Hematopoietic multipotent progenitor cell treated with erythropoietin and hydrocortisone succinate and interleukin-3 and kit ligand, for 15 days (in vitro differentiated cells): ENCODE data around the gene PDE9A.

Source experiments
- DNase-seq: peaks from one replicate; pipeline ENCODE4 v3.0.0-alpha.2; 2015; ENCODE audit warnings: low spot score

Gene PDE9A

DNA sequence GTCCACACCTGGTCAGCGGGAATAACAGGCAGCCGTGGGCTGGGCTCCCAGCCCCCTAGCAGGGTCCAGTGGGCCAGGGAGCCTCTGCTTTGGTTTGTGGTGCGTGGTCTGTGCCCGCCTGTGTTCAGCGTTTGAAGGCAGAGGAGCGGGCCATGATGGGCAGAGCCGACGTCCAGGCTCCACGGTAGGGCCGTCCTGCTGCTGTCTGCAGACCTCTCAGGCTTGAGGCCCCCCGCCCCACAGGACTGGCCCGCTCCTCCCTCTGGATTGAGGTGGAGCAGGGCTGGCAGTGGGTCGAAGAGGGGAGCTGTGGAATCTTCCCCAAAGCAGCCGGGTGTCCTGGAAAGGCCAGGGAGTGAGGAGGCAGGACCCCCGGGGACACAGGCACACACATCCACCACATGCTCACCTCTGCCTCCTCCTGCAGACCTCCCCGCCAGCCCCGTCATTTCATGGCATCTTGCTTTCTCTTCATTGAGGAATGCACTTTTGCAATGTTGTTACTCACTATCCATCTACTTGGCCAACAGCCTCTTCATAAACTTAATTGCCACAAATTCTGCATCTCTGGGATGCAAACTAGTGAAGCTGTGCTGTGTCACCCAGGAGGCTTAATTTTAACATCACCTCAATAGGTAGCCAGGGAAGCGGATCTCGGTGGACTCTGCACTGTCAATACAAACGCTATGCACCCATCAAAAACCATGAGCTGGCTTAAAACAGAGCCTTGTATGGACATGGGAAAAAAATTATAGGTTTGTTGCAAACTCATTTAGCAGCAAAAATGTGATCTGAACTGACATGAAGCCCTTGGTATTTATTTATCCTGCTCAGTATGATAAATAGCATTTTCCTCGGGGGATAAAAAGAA lies 85.9 kb downstream of the PDE9A start:
- DNase-seq = no peak

DNA sequence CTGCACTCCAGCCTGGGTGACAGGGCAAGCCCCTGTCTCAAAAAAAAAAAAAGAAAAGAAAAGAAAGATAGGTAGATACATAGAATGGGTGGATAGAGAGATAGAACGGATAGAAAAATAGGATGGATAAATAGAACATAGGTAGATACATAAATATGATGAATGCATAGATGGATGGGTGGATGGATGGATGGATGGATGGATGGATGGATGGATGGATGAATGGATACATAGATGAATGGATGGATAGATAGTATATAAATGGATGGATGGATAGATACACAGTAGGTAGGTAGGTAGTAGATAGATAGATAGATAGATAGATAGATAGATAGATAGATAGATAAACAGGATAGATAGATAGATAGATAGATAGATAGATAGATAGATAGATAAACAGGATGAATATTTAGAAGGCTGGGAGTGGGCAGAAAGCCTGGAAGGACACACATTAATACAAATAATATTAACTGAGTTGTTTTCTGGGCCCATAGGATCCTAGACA lies 87.0 kb downstream of the PDE9A start:
- DNase-seq = no peak

DNA sequence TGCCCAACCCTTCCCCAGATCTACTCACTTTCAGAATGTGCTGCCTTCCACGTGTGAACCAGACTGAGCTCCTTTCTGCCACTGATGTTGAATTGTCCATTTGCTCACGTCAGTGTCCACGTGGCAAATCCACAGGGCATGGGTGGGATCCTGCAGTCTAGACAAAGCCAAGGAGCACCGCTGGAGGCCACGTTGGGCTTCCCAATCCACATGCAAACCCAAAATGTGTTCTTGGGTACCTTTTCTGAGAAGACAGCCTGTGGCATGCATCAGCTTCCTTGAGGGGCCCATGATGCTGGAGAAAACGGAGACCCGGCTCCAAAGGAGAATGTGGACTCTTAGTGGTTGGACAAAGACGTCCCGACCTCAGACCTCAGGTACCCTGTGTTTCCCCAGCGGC lies 87.6 kb downstream of the PDE9A start:
- DNase-seq = no peak

DNA sequence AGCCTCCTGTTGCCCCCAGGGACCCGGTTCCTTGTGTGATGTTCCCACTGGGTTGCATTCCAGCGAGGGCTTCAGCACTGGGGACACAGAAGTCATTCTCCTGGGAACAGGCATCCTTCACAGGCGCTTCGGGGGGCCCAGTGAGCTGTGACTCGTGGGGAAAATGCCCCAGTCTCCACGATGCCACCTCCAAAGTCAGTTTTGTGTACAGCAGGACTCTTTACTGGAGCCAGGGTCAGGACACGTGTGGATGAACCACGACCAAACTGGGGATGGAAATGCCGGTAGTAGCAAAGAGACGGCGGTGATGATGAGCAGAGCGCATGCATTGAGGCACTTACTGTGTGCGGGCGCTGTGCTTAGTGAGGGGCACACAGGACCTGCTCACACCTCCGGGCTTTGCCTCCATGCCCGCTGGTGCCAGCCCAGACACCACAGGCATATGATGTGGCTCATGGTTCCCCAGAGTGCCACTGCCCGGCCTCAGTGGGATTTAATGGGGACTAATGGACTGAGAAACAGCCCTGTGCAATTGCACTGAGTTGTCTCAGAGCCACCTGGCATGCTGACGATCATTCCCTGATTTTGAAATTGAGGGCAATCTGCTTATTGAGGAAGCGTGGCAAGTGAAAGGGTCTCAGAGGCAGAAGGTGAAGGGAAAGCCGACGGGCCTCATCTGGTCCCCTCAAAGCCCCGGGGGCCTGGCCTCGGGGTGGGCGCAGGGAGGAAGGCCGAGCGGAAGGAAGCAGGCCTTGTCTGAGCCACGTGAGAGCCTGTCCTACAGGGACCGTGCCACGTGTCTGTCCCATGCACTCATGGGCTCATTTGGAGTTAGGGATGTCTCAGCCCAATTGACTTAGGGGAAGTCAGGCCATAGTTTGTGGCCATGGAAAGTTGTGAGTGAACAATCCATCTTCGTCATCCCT lies 91.4 kb downstream of the PDE9A start:
- DNase-seq = no peak

DNA sequence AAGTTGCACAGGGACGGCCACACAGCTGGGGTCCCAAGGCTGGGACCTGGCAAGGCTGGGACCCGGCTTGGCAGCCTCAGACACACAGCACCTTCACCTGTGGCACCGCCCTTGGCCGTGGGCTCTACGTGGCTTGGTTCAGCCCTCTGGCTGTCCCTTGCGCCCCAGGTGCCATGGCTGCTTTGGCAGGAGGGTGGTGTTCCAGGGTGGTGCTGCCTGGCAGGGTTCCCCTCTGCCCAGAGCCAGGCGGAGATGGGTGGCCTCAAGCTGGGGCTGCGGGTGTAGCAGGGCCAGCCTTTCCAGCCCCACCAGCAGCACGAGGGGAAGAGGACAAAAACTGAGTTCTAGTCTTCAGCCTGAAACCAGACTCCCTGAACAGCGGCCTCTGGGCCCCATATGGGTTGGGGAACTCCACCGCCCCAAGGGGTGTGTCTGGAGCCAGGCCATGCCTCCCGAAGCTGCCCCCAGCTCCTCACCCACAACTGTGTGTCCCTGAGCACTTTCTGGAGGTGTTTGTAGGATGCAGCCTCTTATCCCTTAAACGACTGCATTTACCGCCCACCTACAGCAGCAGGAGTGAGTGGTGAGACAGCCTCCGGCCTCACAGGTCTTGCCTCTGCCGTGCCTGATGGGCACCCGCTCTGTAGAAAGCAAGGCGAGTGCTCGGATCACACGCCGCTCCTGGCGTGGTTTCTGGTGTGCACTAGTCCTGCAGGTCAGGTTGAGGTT lies 92.3 kb downstream of the PDE9A start:
- DNase-seq = no peak

DNA sequence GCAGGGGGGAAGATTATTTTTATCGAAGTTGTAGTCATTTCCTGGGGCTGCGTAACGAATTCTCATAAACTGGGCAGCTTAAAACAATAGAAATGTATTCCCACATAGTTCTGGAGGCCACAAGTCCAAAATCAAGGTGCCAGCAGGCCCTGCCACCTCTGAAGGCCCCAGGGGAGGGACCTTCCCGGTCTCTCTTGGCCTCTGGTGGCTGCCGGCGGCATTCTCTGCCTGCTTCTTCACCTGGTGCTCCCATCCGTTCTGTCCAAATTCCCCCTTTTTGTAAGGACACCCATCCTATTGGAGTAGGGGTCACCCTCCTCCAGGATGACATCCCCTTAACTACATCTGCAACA lies 92.8 kb downstream of the PDE9A start:
- DNase-seq = no peak

DNA sequence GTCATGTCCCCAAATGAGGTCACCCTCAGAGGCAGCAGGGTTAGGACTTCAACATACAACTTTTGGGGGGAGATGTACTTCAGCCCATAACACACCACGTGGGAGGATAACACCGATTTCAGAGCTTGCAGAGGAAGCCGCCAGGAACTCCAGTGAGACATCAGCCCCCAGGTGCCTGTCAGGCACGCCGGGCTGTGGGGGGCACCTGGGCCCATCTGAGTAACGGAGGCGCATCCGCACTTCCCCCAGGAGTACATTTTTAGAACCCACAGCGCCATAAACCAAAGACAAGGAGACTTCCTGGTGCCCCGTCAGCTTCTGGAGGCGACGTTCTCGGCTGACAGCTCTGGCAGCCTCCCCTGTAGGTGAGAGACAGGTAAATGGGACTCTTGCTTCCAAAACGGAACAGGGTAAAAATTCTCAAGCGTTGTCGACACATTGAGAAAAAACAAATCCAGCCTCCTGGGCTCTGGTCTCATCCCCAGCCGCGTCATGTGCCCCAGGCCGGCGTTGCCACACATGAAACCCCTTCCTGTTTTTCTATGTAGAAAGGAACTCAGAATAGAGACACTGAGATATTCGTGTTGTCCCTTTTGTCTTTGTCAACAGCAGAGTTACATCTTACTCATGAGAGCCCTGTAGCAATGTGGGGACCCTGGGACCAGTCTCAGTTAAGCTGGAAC lies 93.3 kb downstream of the PDE9A start:
- DNase-seq = no peak

DNA sequence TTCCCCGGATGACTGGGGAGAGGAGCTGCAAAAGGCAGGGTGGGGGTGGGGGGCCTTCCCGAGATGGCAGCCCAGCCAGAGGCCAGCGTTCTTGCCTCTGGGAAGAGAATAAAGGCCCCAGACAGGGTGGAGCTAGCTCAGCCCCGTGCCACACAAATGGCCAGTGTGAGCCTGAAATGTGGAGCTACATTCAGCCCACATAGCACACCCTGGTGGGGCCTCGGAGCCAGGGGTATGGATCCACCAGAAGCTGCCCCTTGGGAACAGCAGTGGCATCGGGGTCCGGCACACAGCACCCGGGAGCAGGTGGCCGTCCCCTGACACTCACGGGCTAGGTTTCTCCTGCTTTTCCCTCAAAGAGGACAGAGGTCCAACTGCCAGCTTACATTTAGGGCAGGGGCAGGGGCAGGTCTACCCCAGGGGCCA lies 93.9 kb downstream of the PDE9A start:
- no peak for DNase-seq

DNA sequence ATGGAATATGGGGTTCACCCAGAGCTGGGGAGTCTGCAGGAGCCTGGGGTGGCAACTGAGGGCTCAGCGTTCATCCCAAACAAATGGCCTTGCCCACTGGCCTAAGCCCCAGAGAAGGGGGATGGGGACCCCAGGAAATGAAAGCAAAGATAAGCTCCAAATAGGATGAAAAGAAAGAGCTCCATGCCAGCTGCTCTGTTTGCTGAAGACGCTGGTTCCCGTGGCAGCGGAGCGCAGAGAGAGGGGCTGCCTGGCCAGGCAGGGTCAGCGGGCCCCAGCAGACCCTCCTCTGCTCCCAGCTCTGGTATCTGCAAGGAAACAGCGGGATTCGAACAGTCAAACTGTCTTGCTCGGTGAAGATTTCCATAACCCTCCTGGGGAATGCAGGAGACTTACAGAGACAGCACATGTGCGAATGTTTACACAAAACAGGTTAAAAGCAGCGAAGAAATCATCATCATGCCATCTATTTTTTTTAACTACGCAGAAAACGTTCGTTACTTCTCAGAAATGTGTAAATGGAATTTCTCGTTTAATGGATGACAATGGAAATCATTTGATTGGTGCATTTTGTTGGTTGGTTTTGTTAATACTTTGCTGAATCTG lies 94.4 kb downstream of the PDE9A start:
- no peak for DNase-seq

DNA sequence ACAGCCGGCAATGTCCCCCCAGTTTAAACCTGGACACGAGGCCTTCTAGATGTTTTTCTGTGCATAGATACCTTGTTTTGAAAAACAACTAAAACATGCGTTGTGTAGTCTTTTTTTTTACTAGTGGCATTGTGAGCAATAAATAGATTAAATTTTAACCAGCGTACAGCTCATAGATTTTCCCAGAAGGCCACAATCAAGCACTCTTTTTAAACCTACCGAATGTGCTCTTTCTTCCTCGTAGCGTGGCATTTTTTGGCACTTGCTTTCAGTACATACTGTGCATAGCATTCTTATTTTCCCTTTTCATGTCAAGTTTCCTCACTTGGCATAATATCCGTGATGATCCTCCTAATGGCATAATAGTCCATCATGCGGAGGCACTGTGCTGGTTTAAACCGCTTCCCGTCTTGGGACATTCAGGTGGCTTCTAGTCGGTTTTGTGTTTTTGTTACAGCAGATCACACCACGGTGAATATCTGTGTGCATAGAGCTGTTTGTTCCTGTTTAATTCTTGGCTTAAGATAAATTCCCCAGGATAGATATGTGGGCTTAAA lies 95.3 kb downstream of the PDE9A start:
- DNase-seq = no peak

DNA sequence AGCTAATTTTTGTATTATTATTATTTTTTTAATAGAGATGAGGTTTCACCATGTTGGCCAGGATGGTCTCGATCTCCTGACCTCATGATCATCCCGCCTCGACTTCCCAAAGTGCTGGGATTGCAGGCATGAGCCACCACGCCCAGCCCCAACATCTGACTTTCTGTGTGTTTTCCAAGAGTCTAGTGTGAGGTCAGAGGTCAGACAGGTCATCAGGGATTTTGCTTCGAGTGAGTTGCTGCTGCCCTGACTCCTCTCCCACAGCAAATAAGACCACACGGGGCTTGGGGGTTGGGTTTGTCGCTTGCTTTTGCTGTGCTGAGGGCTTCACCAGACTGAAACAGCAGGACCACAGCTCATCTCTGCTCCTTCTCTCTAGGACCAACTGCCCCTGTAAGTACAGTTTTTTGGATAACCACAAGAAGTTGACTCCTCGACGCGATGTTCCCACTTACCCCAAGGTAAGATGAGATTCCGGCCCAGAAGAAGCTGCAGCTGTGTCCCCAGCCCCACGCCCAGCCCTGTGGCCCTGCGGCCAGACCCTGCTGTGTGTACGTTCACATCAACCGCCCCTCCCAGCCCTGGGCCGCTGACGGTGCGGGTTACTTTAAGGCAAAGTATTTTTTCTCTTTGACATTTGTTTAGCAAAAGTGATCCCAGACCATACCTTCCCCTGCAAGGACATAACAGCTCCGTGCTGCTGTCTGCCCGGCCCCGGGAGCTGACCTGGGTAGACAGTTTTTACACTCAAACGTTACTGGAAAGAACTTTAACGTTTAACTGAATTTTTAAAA lies 97.5 kb downstream of the PDE9A start:
- DNase-seq = no peak

DNA sequence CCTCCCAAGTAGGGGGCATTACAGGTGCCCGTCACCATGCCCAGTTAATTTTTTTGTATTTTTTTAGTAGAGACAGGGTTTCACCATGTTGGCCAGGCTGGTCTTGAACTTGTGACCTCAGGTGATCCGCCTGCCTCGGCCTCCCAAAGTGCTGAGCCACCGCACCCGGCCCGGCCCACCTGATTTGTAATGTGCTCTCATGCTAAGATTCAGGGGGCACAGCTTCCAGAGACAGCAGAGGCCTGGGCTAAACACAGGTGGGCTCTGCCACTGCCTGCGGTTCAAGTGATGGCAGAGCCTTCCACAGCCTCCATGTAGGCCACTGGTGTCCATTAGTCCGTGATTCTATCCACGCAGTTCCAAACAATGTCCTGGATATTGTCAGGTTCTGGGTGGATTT lies 98.4 kb downstream of the PDE9A start:
- no peak for DNase-seq

DNA sequence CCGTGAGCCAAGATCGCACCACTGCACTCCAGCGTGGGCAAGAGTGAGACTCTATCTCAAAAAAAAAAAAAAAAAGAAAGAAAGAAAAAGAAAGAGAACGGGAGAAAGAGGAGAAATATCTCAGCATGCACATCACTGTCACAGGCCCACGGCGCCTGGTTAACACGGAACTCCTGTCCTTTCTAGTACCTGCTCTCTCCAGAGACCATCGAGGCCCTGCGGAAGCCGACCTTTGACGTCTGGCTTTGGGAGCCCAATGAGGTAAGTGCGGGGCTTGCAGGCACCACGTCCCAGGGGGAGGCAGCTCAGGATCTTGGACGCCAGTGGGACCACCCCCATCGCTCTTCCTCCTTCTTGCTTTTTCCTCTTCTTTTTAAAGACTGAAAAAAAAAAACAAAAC lies 100.4 kb downstream of the PDE9A start:
- DNase-seq = no peak

DNA sequence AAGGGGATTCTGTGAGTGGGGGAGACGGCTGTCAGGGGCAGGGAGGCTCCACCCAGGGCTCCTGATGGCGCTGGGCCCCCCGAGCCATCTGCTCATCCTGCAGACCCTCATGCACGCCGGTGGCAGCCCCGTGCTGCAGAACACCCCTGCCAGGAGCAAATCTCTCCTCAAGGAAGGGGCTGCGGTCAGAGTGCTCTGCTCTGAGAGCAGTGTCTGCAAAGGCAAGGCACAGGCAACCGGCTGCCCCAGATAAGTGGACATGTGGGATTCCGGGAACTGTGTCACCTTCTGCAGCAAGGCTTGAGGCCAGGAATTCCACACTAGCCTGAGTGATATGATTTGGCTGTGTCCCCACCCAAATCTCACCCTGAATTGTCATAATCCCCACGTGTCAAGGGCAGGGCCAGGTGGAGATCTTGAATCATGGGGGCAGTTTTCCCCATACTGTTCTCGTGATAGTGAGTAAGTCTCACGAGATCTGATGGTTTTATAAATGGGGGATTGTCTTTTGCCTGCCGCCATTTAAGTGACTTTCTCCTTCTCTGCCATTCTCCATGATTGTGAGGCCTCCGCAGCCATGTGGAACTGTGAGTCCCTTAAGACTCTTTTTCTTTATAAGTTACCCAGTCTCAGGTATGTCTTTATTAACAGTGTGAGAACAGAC lies 101.0 kb downstream of the PDE9A start:
- DNase-seq = no peak

DNA sequence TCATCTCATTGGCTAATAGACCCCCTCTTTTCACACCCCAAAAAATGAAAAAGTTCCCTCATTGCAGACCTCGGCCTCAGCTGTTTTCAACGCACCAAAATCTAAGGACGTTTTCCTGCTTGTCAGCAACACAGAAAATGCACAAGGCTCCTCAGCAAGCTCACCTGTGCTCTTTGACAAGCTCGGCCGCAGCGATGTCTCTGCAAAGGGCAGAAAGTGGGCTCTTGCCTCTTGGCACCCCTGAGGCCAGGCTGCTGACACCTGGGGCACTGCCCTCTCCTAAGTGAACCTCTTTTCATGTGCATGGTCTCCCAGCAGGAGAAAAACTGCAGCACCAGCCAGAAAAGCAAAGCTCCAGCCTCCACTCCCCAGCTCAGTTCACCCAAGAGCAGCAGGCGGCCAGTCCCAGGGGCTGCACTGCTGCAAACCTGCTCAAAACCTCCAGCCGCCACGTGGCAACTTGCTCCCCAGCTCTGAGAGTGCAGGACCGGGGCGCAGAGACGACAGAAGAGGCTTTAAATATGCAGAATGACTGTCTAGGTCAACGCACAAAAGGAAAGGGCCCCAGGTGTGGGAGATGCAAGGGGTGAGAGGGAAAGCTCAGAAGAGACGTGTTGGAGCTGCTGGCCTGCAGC lies 101.7 kb downstream of the PDE9A start:
- no peak for DNase-seq

DNA sequence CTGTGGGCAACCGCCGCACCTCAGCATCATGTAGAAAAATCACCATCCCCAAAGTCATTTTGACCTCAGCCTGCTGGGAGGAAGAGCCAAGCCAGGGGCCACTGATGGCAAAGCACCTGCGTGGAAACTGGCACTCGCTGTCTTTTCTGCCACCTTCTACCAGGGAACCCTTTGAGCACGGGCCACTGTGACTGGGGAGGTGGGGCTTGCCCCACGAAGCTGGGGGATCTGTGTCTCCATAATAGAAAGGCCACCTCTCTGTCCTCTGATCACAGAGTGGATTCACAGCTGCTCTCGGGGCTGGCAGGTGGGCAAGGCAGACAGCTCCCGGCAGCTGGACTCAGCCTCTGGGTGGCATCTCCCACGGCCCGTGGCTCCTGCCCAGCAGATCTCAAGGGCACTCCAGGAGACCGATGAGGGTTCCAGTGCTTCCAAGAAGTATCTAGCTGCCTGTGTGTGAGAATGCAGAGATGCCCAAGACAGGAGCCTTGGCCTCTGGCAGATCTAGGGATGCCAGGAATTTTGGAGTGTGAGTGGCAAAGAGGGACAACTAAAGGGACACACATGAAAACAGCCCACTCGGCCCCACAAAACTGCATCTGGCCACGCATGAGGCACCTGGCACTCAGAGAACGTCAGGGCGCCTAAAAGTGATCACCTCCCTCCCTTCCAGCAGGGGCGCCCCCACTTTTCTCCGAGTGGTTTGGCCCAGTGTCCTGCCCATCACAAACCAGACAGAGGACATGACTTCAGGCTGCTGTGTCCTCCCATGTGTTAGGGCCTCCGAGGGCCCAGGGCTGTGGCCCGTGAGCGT lies 102.6 kb downstream of the PDE9A start:
- DNase-seq = no peak

DNA sequence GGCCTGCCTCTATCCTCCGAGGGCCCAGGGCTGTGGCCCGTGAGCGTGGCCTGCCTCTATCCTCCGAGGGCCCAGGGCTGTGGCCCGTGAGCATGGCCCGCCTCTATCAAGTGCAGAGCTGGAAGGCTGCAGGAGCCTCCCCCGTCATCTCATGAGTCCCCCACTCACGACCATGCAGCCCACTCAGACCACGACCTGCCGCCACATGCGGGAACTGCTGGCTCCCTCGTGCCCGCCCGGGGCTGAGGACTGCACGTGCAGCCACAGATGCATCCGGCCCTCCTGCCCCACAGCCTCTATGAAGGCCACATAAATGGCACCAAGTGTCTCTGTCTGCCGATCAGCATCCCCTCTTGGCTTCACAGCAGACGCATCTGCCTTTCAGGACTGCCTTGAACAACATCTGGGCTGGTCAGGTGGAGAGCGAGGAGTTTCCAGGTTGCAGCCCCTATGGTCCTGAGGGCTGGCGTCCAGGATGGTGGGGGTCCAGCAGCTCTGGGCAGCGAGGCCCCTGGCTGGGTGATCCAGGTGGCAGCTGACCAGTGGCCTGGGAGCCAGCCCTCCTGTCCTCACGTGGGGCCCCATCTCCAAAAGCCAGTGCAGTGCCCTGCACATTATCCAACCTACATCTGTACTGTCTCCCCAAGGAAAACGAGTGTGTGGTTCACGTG lies 103.3 kb downstream of the PDE9A start:
- DNase-seq = no peak

DNA sequence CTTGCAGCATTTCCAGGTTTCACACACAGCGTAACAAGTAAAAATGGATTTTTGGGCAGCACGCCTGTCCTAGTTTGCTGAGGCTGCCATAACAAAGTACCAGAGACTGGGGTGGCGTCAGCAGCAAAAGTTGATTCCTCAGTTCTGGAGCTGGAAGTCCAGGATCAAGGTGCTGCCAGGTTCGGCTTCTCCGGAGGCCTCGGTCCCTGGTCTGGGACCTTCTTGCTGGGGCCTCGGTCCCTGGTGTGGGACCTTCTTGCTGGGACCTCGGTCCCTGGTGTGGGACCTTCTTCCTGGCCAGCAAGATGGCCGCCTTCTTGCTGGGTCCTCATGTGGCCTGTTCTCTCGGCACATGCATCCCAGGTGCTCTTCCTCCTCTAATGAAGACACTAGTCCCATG lies 104.0 kb downstream of the PDE9A start:
- DNase-seq = no peak
